Measurements from ENCODE around the gene USP53.

USP53 gene

GRCh38 chr4:119307606-119308005 is 95.1 kb downstream of the USP53 start:
- no peak for TF ChIP-seq CTCF (IDR thresholded peaks at IDR 0.05; ENCODE audit: insufficient read depth, low read depth, low read length, missing control alignments)
- DNase-seq (ENCODE audit: low read depth), result no peak
- H3K4me3 ChIP-seq (ENCODE audit: low read length), result no peak overlapping the region

- no peak for DNase-seq (ENCODE audit: low read depth)
- no peak for TF ChIP-seq CTCF (IDR thresholded peaks at IDR 0.05; ENCODE audit: insufficient read depth, low read depth, low read length, missing control alignments)
- no peak overlapping the region for H3K4me3 ChIP-seq (ENCODE audit: low read length)
These were observed 98.3 kb downstream of the USP53 start for GRCh38 chr4:119310826-119311225.

- no peak overlapping the region for H3K4me3 ChIP-seq (ENCODE audit: low read length)
- TF ChIP-seq CTCF (IDR thresholded peaks at IDR 0.05; ENCODE audit: insufficient read depth, low read depth, low read length, missing control alignments), result no peak
- DNase-seq (ENCODE audit: low read depth), result no peak
These were observed 100.7 kb downstream of the USP53 start for GRCh38 chr4:119313237-119313636.

GRCh38 chr4:119314356-119314755 is 101.8 kb downstream of the USP53 start:
- no peak overlapping the region for H3K4me3 ChIP-seq (ENCODE audit: low read length)
- peak; percentile 62 for DNase-seq (ENCODE audit: low read depth)
- TF ChIP-seq CTCF (IDR thresholded peaks at IDR 0.05; ENCODE audit: insufficient read depth, low read depth, low read length, missing control alignments), result peak; percentile 64

GRCh38 chr4:119315036-119315435 is 102.5 kb downstream of the USP53 start:
- no peak for DNase-seq (ENCODE audit: low read depth)
- TF ChIP-seq CTCF (IDR thresholded peaks at IDR 0.05; ENCODE audit: insufficient read depth, low read depth, low read length, missing control alignments), result no peak
- no peak overlapping the region for H3K4me3 ChIP-seq (ENCODE audit: low read length)

- no peak for TF ChIP-seq CTCF (IDR thresholded peaks at IDR 0.05; ENCODE audit: insufficient read depth, low read depth, low read length, missing control alignments)
- DNase-seq (ENCODE audit: low read depth), result no peak
- H3K4me3 ChIP-seq (ENCODE audit: low read length), result no peak overlapping the region
These were observed 105.5 kb downstream of the USP53 start for GRCh38 chr4:119317990-119318389.

- H3K4me3 ChIP-seq (ENCODE audit: low read length), result no peak within 1 kb of the TSS
- DNase-seq (ENCODE audit: low read depth), result no peak
- TF ChIP-seq CTCF (IDR thresholded peaks at IDR 0.05; ENCODE audit: insufficient read depth, low read depth, low read length, missing control alignments), result no peak
These were observed 109.6 kb downstream of the USP53 start, which contains the start of gene FABP2 for GRCh38 chr4:119321921-119322687. TSS of gene FABP2 (minus strand) at chr4:119322138. CDS start at chr4:119322102, 36 bp downstream.

Data from epithelial cell of esophagus (primary cell).